SK-N-SH (cell line): ENCODE data around the gene GRK1. TPM values are rescaled to one million over a fixed set of nuclear protein-coding genes. Genes with fewer than 3 reads are reported as not detected.

Source experiments
- CTCF ChIA-PET: fragments of 300-600, 350-600 bp; formaldehyde crosslinking; extraction: SDS; loops from one replicate; lab custom pipeline; 2021; lab: Yijun Ruan, JAX
- POLR2A ChIA-PET: fragments of 350-600 bp; sonication (Branson Sonifier 250); formaldehyde crosslinking; extraction: SDS; loops from one replicate; lab custom pipeline; 2020; ENCODE audit warnings: antibody characterized with exemption, inconsistent platforms; lab: Yijun Ruan, JAX
- DNase-seq: peaks from one replicate; pipeline ENCODE4 v3.0.0; 2012
- H2AFZ ChIP-seq: fragments of 200-600 bp; sonication (generic); 2 replicates; pipeline ENCODE4 v1.8.1; 2016; ENCODE audit warnings: antibody characterized with exemption, mild to moderate bottlenecking, low read depth
- H3F3A ChIP-seq: fragments of 200-600 bp; sonication (generic); replicated peaks from 2 replicates; pipeline ENCODE3; 2016; ENCODE audit warnings: antibody characterized with exemption, mild to moderate bottlenecking; ENCODE audit not compliant: insufficient read depth
- H3K27ac ChIP-seq, 2 experiments: fragments of 200-500 bp in 1 of 2; fragments of 200-600 bp in 1 of 2; sonication (Bioruptor generic) in 1 of 2; sonication (generic), shearing (Covaris generic) in 1 of 2; 2 replicates each; pipeline versions ENCODE4 v1.5.1 to v1.6.1; 2014 to 2016; ENCODE audit warnings: low read depth in 2 of 2, inconsistent platforms in 1 of 2, low read length in 1 of 2, mild to moderate bottlenecking in 1 of 2, mixed read lengths in 1 of 2
- H3K27me3 ChIP-seq: fragments of 200-600 bp; sonication (generic), shearing (Covaris generic); 2 replicates; pipeline ENCODE4 v1.6.1; 2016; ENCODE audit warnings: mixed run types; ENCODE audit not compliant: insufficient read depth
- H3K36me3 ChIP-seq, 2 experiments: fragments of 200-500 bp in 1 of 2; fragments of 200-600 bp in 1 of 2; sonication (Bioruptor generic) in 1 of 2; sonication (generic) in 1 of 2; replicated peaks in 1 of 2; 2 replicates each; pipeline versions ENCODE3 to v1.5.1; 2014 to 2016; ENCODE audit warnings: low read length in 1 of 2, mild to moderate bottlenecking in 1 of 2; ENCODE audit not compliant: insufficient read depth in 2 of 2, control insufficient read depth in 1 of 2
- H3K4me1 ChIP-seq, 2 experiments: fragments of 200-500 bp in 1 of 2; fragments of 200-600 bp in 1 of 2; sonication (Bioruptor generic) in 1 of 2; sonication (generic), shearing (Covaris generic) in 1 of 2; 2 replicates each; pipeline versions ENCODE4 v1.5.1 to v1.6.1; 2014 to 2016; ENCODE audit warnings: low read depth in 1 of 2, low read length in 1 of 2, mixed run types in 1 of 2; ENCODE audit not compliant: insufficient read depth in 2 of 2, control insufficient read depth in 1 of 2
- H3K4me2 ChIP-seq: fragments of 200-600 bp; sonication (generic), shearing (Covaris generic); 2 replicates; pipeline ENCODE4 v1.6.1; 2017; ENCODE audit warnings: mixed run types
- H3K4me3 ChIP-seq, 2 experiments: fragments of 200-500 bp in 1 of 2; fragments of 200-600 bp in 1 of 2; sonication (Bioruptor generic) in 1 of 2; sonication (generic), shearing (Covaris generic) in 1 of 2; 2 replicates each; pipeline versions ENCODE4 v1.5.1 to v1.8.1; 2014 to 2016; ENCODE audit warnings: low read depth in 2 of 2, inconsistent platforms in 1 of 2, low read length in 1 of 2, mild to moderate bottlenecking in 1 of 2, mixed read lengths in 1 of 2, moderate library complexity in 1 of 2
- H3K79me2 ChIP-seq: fragments of 200-600 bp; sonication (generic); 2 replicates; pipeline ENCODE4 v1.8.1; 2017; ENCODE audit warnings: mild to moderate bottlenecking; ENCODE audit not compliant: insufficient read depth
- H3K9ac ChIP-seq: fragments of 200-600 bp; sonication (generic); 2 replicates; pipeline ENCODE4 v1.6.1; 2017; ENCODE audit warnings: mixed run types
- H3K9me2 ChIP-seq: fragments of 200-600 bp; sonication (generic); 2 replicates; pipeline ENCODE4 v1.6.1; 2017; ENCODE audit warnings: mixed run types
- H3K9me3 ChIP-seq: fragments of 200-600 bp; sonication (generic); 2 replicates; pipeline ENCODE4 v1.6.1; 2017; ENCODE audit warnings: mixed run types, mild to moderate bottlenecking, moderate library complexity
- H4K20me1 ChIP-seq: fragments of 200-600 bp; sonication (generic); 2 replicates; pipeline ENCODE4 v1.6.1; 2017; ENCODE audit warnings: mild to moderate bottlenecking, mixed run types; ENCODE audit not compliant: insufficient read depth
- EZH2phosphoT487 ChIP-seq: fragments of 200-600 bp; sonication (generic); IDR thresholded peaks from 2 replicates; pipeline ENCODE4 v1.6.1; 2017; ENCODE audit warnings: low read depth, mixed run types, mild to moderate bottlenecking, antibody characterized with exemption, moderate library complexity, borderline replicate concordance
- FOXJ3 ChIP-seq: sonication (generic); formaldehyde crosslinking; IDR thresholded peaks from 2 replicates; pipeline ENCODE4 v1.5.1; 2020; ENCODE audit warnings: mild to moderate bottlenecking, missing genetic modification reagents
- FOXM1 ChIP-seq: IDR thresholded peaks from 2 replicates; pipeline ENCODE4 v1.4.0; 2012; ENCODE audit warnings: low read depth, mild to moderate bottlenecking
- MXI1 ChIP-seq: IDR thresholded peaks from 2 replicates; pipeline ENCODE4 v1.6.1; 2012; ENCODE audit warnings: mild to moderate bottlenecking, low read depth, low read length, improper control_type of control experiment
- NRF1 ChIP-seq: IDR thresholded peaks from 2 replicates; pipeline ENCODE4 v1.6.1; 2012; ENCODE audit warnings: low read depth, mild to moderate bottlenecking, low read length
- POLR2AphosphoS5 ChIP-seq: IDR thresholded peaks from 2 replicates; pipeline ENCODE4 v1.6.1; 2012; ENCODE audit warnings: low read depth, low read length
- RFX5 ChIP-seq: IDR thresholded peaks from 2 replicates; pipeline ENCODE4 v1.6.1; 2012; ENCODE audit warnings: mild to moderate bottlenecking, improper control_type of control experiment, low read length
- RXRA ChIP-seq: IDR thresholded peaks from 2 replicates; pipeline ENCODE4 v1.4.0; 2012; ENCODE audit warnings: low read depth, mild to moderate bottlenecking, borderline replicate concordance
- SIN3A ChIP-seq: IDR thresholded peaks from 2 replicates; pipeline ENCODE4 v1.6.1; 2012; ENCODE audit warnings: low read depth, mild to moderate bottlenecking, low read length, moderate library complexity, borderline replicate concordance
- TAF1 ChIP-seq: IDR thresholded peaks from 2 replicates; pipeline ENCODE4 v1.6.1; 2012; ENCODE audit warnings: low read depth, mild to moderate bottlenecking, low read length, moderate library complexity, borderline replicate concordance
- WGBS: methylation state at CpG from one replicate; pipeline ENCODE4 v1.1.6; 2017; ENCODE audit warnings: low lambda C conversion rate; 5-methylcytosine and 5-hydroxymethylcytosine counted together
- polyA plus RNA-seq, 3 experiments: library from polyadenylated mRNA; depleted of rRNA; stranded (reverse); fragments of >200 nt; gene quantifications; 2 replicates each; pipeline ENCODE4 v1.2.3, GENCODE V29; 2012
- TF ChIP-seq, protein P1 (sequence below): fragments of 200-600 bp; sonication (generic); IDR thresholded peaks from 2 replicates; pipeline ENCODE4 v1.6.1; 2017; ENCODE audit warnings: antibody characterized with exemption, mild to moderate bottlenecking, moderate library complexity
- TF ChIP-seq, protein P2 (sequence below): fragments of 150-350 bp; IDR thresholded peaks from 2 replicates; pipeline ENCODE4 v1.6.1; 2016; ENCODE audit warnings: mild to moderate bottlenecking, low read depth, low read length
- TF ChIP-seq, protein P3 (sequence below): IDR thresholded peaks from 2 replicates; pipeline ENCODE4; 2012

GRK1 gene
- polyA plus RNA-seq, 1 of the 3 experiments (the other 2 are of a cell fraction): 0.12 TPM

DNA sequence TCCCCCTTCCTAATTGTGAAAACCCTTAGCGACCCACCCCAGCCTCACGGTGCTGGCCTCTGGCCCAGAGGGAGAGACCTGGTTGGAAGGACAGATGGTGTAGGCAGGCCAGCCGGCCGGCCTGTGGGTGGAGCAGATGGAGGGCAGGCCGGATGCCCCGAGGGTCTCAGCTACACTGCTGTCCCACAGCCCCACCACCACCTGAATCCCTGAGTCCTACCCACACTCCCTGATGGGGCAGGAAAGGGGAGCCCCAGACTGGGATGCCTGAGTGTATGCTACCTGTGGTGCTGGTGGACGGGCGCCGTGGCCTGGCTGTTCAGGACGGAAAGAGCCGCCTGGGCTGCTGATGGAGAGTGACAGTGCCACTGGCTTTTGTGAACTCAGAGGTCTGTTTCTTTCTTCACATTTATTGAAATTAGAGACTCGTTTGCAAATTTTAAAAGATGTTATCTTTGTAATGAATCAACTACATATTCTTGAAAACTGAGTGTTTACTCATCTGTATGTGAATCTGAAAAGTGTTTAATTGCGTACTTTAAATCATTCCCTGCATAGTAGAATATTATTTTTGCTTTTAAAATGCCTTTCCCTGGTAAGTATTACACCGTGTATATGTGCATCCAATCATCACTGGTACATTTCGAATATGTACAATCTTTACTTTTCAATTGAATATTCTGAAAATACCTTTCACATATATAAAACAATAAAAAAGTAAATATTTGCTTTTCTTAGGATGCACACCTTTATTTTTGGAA is 46.8 kb upstream of the GRK1 start:
- H3K9me3 ChIP-seq: no peaks in the 10 kb centered on the region
- H3K79me2 ChIP-seq: peaks cover 46% of the 10 kb centered on the region
- peaks cover 4 to 6% of the 10 kb centered on the region in 2 experiments for H3K36me3 ChIP-seq
- H3K27ac ChIP-seq: peak overlapping the region in 1 of 2 experiments; percentile 89; a peak in 2 of 4 replicates
- H2AFZ ChIP-seq: no peak overlapping the region
- TF ChIP-seq RXRA (no peak), POLR2AphosphoS5 (no peak), RFX5 (no peak), MXI1 (peak; percentile 44; the same call in 1 of the 2 replicates), SIN3A (no peak), TAF1 (no peak), FOXM1 (no peak), FOXJ3 (peak; percentile 47; the same call in 1 of the 2 replicates), EZH2phosphoT487 (no peak)
- TF ChIP-seq, protein P1, sequence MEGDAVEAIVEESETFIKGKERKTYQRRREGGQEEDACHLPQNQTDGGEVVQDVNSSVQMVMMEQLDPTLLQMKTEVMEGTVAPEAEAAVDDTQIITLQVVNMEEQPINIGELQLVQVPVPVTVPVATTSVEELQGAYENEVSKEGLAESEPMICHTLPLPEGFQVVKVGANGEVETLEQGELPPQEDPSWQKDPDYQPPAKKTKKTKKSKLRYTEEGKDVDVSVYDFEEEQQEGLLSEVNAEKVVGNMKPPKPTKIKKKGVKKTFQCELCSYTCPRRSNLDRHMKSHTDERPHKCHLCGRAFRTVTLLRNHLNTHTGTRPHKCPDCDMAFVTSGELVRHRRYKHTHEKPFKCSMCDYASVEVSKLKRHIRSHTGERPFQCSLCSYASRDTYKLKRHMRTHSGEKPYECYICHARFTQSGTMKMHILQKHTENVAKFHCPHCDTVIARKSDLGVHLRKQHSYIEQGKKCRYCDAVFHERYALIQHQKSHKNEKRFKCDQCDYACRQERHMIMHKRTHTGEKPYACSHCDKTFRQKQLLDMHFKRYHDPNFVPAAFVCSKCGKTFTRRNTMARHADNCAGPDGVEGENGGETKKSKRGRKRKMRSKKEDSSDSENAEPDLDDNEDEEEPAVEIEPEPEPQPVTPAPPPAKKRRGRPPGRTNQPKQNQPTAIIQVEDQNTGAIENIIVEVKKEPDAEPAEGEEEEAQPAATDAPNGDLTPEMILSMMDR: no peak
- TF ChIP-seq, protein P2, sequence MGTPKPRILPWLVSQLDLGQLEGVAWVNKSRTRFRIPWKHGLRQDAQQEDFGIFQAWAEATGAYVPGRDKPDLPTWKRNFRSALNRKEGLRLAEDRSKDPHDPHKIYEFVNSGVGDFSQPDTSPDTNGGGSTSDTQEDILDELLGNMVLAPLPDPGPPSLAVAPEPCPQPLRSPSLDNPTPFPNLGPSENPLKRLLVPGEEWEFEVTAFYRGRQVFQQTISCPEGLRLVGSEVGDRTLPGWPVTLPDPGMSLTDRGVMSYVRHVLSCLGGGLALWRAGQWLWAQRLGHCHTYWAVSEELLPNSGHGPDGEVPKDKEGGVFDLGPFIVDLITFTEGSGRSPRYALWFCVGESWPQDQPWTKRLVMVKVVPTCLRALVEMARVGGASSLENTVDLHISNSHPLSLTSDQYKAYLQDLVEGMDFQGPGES: no peak
- TF ChIP-seq, all 33 proteins: peak for 2
- Histone ChIP-seq H4K20me1 (peaks cover 44% of the 10 kb centered on the region), H3F3A (peaks cover 9% of the 10 kb centered on the region), H3K4me1 (peaks cover 3 to 15% of the 10 kb centered on the region in 2 experiments; a peak in 2 of 4 replicates), H3K9ac (no peak overlapping the region), H3K4me3 (no peak overlapping the region), H3K9me2 (no peaks in the 10 kb centered on the region), H3K4me2 (no peak overlapping the region), H3K27me3 (no peaks in the 10 kb centered on the region)
- 85% methylated on average over 14 of the region's 15 CpGs for WGBS
- POLR2A ChIA-PET: interaction anchor here (1.3 kb wide), 1 partner anchor 8 kb away, joined by 4 read pairs; no protein-coding TSS in a partner anchor
- CTCF ChIA-PET: interaction anchor here (1.0 to 1.3 kb wide), 3 partner anchors 21 to 104 kb away, joined by 3 to 4 read pairs (median 3); no protein-coding TSS in a partner anchor
- peak; percentile 85 for DNase-seq

DNA sequence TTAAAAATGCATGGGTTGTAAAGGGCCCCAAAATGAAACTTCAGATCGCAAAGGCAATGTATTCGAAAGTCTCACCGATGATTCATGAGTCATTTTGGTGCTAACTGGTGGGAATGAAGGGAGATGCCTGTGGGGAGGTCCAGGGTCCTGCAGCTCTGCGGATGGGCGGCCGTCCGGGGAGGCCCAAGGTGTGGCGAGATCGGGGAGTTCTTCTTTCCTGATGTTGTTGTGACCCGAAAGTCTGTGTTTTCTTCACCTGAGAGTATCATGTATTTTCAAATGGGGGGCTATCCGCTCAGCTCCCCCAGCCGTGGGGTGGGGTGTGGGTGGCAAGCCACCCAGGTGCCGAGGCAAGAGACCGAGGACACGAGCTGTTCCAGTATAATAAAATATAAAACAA is 46.0 kb upstream of the GRK1 start:
- DNase-seq: no peak
- H3K4me3 ChIP-seq: no peak overlapping the region
- H3K27me3 ChIP-seq: no peaks in the 10 kb centered on the region
- H3K27ac ChIP-seq: peak overlapping the region in 1 of 2 experiments; percentile 43; a peak in 1 of 4 replicates
- no peak overlapping the region for H3K4me2 ChIP-seq
- no peak overlapping the region for H3K9ac ChIP-seq
- H2AFZ ChIP-seq: no peak overlapping the region
- peaks cover 6 to 15% of the 10 kb centered on the region in 2 experiments; a peak in 3 of 4 replicates for H3K4me1 ChIP-seq
- ChIA-PET POLR2A (no interaction called here), CTCF (interaction anchor here (0.7 to 1.2 kb wide), 7 partner anchors 9 to 164 kb away, joined by 3 to 6 read pairs (median 3); no protein-coding TSS in a partner anchor)
- H3F3A ChIP-seq: peaks cover 15% of the 10 kb centered on the region
- H3K9me2 ChIP-seq: no peaks in the 10 kb centered on the region
- H3K9me3 ChIP-seq: no peaks in the 10 kb centered on the region
- peaks cover 4 to 6% of the 10 kb centered on the region in 2 experiments for H3K36me3 ChIP-seq
- TF ChIP-seq, protein P3, sequence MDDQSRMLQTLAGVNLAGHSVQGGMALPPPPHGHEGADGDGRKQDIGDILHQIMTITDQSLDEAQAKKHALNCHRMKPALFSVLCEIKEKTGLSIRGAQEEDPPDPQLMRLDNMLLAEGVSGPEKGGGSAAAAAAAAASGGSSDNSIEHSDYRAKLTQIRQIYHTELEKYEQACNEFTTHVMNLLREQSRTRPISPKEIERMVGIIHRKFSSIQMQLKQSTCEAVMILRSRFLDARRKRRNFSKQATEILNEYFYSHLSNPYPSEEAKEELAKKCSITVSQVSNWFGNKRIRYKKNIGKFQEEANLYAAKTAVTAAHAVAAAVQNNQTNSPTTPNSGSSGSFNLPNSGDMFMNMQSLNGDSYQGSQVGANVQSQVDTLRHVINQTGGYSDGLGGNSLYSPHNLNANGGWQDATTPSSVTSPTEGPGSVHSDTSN: no peak
- TF ChIP-seq NRF1: no peak
- H4K20me1 ChIP-seq: peaks cover 50% of the 10 kb centered on the region
- WGBS: 97% methylated on average over 15 of the region's 15 CpGs
- peaks cover 39% of the 10 kb centered on the region for H3K79me2 ChIP-seq
